Subcutaneous adipose tissue (tissue), 4 donors: ENCODE data around the gene ELFN1. TPM values are rescaled to one million over a fixed set of nuclear protein-coding genes. Genes with fewer than 3 reads are reported as not detected.

Experiments
- CTCF ChIP-seq: fragments of 450-650 bp; IDR thresholded peaks from one replicate; pipeline ENCODE4 v1.5.1; 2016; ENCODE audit warnings: low read depth, mild to moderate bottlenecking, control low read depth, antibody characterized with exemption, moderate library complexity
- total RNA-seq, 4 donors: library from RNA; depleted of rRNA; stranded (reverse); fragments of >200 nt; gene quantifications; one replicate each; pipeline ENCODE4 v1.1.0, GENCODE V29; 2016

Gene ELFN1
- total RNA-seq, 4 donors from 2014 or later, result 0.51 to 3.6 (median 0.85) TPM

DNA sequence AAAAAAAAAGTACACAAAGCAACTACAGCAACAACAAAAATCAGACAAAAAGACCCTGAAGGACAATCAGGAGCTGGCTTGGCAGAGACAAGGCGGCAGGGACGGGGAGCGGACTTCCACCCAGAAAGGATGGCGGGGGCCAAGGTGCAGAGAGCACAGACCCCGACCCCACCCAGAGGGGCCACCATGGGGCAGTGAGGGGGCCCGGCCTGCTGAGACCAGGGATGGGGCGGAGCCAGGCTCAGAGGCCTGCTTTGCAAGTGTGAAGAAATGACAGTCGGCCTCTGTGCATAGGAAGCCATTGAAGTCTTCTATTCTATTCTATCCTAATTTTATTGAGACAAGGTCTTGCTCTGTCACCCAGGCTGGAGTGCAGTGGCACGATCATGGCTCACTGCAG is 82.0 kb downstream of the ELFN1 start:
- no peak for TF ChIP-seq CTCF

GRCh38 chr7:1752771-1753563 is 82.9 kb downstream of the ELFN1 start:
- no peak for TF ChIP-seq CTCF

DNA sequence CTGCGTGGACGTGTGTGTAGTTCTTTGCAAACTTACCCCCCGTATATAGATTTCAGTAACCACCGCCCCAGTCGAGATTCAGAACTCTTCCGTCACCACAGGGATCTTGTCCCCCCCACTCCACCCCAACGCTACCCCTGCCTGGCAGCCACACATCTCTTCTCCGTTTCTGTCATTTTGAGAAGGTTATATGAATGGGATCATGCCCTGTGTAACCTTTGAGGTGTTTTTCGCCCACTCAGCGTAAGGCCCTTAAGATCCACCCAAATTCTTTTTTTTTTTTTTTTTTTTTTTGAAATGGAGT is 83.4 kb downstream of the ELFN1 start:
- TF ChIP-seq CTCF, result no peak

DNA sequence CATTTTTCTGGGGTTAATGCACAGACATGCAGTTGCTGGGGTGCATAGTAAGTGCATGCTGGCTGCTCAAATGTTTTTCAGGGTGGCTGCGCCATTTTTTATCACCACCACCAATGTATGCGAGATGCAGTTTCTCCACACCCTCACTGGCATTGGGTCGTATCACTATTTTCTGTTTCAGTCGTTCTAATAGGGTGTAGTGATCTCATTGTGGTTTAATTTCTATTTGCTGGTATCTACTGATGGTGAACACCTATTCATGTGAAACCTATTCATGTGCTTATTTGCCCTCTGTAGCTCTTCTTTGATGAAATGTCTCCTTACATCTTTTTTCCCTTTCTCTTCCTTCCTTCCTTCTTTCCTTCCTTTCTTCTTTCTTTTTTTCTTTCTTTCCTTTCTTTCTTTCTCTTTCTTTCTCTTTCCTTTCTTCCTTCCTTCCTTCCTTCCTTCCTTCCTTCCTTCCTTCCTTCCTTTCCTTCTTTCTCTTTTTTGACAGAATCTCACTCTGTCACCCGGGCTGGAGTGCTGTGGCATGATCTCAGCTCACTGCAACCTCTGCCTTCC is 84.3 kb downstream of the ELFN1 start:
- no peak for TF ChIP-seq CTCF

- TF ChIP-seq CTCF, result no peak
These were observed 85.9 kb downstream of the ELFN1 start for GRCh38 chr7:1755783-1756625.

DNA sequence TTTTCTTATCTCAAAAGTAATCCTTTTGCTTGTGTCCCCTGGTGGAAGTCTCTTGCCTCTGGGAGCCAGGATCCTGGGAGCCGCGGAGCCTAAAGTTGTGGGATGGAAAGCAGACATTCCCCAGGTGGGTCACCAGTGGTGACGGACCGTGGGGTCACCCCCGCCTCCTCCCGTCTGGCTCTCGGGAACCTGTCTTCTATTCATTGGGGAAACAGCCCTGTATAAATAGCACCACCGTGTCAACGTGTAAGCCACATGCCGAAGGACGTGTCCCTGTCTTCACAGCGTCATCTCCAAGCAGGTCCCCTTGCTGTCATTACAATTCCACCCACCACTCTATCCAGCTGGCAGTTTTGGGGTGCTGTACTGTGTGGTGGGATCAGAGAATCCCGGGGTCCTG is 87.5 kb downstream of the ELFN1 start:
- TF ChIP-seq CTCF, result no peak
